Lower leg skin (tissue), 3 donors: ENCODE data around the gene ARHGAP15.

ENCODE experiments used
- CTCF ChIP-seq, 3 donors: fragments of 450-650 bp; IDR thresholded peaks; one replicate each; pipeline ENCODE4 v1.5.1; 2016; ENCODE audit warnings: antibody characterized with exemption in 3 of 3, mild to moderate bottlenecking in 3 of 3, moderate library complexity in 2 of 3
- POLR2A ChIP-seq, 2 donors: fragments of 450-650 bp; IDR thresholded peaks; one replicate each; pipeline ENCODE4 v1.6.1; 2016 to 2017; ENCODE audit warnings: antibody characterized with exemption in 2 of 2, mild to moderate bottlenecking in 1 of 2, moderate library complexity in 1 of 2

- TF ChIP-seq CTCF (IDR thresholded peaks at IDR 0.05) (no peak), POLR2A (IDR thresholded peaks at IDR 0.05) (no peak)
These were observed 376.3 kb downstream of the ARHGAP15 start for GRCh38 chr2:143505542-143505941.
